Caco-2 (cell line): ENCODE measurements around the gene NKRF. TPM values are rescaled to one million over a fixed set of nuclear protein-coding genes. Genes with fewer than 3 reads are reported as not detected.

ENCODE experiments used
- BruUV-seq: library from RNA; stranded (reverse); fragments of 400-500 nt; replicated peaks from 2 replicates; lab custom pipeline; 2021; lab: Mats Ljungman, UMichigan
- CTCF ChIA-PET: fragments of 300-600 bp; sonication (Branson Sonifier 250); formaldehyde crosslinking; loops from one replicate; lab custom pipeline; 2022; ENCODE audit warnings: antibody characterized with exemption; lab: Charles Lee
- POLR2A ChIA-PET: fragments of 300-600 bp; sonication (Branson Sonifier 250); formaldehyde crosslinking; loops from one replicate; lab custom pipeline; 2022; ENCODE audit warnings: antibody characterized with exemption; lab: Charles Lee
- DNase-seq, 2 experiments: peaks; one replicate each; pipeline versions ENCODE4 v3.0.0 to v3.0.0-alpha.2; 2020 to 2022
- H3K27me3 ChIP-seq: replicated peaks from 2 replicates; pipeline ENCODE4 v1.6.0; 2011; ENCODE audit warnings: low read length; ENCODE audit not compliant: control insufficient read depth, insufficient read depth
- H3K36me3 ChIP-seq: 2 replicates; pipeline ENCODE4 v1.5.1; 2011; ENCODE audit warnings: low read length; ENCODE audit not compliant: control insufficient read depth, insufficient read depth
- H3K4me1 ChIP-seq: fragments of 250-450 bp; sonication (Bioruptor Pico); 2 replicates; pipeline ENCODE4 v1.5.1; 2020; ENCODE audit warnings: mild to moderate bottlenecking
- H3K4me3 ChIP-seq: 2 replicates; pipeline ENCODE4 v1.5.1; 2011; ENCODE audit warnings: low read depth, mild to moderate bottlenecking, control low read depth, low read length
- H3K9me3 ChIP-seq: fragments of 250-450 bp; sonication (Bioruptor Pico); 2 replicates; pipeline ENCODE4 v1.5.1; 2020; ENCODE audit warnings: mild to moderate bottlenecking, moderate library complexity
- H3K27ac Mint-ChIP-seq: one replicate; pipeline ENCODE4 v1.8.0; 2022; ENCODE audit warnings: mixed read lengths; ENCODE audit not compliant: unreplicated experiment
- H3K27me3 Mint-ChIP-seq: one replicate; pipeline ENCODE4 v1.8.0; 2022; ENCODE audit warnings: mixed read lengths; ENCODE audit not compliant: insufficient read depth, unreplicated experiment
- H3K36me3 Mint-ChIP-seq: one replicate; pipeline ENCODE4 v1.8.0; 2022; ENCODE audit warnings: mild to moderate bottlenecking, mixed read lengths; ENCODE audit not compliant: insufficient read depth, unreplicated experiment
- H3K4me1 Mint-ChIP-seq: one replicate; pipeline ENCODE4 v1.8.0; 2022; ENCODE audit warnings: low read depth, mixed read lengths; ENCODE audit not compliant: unreplicated experiment
- H3K4me3 Mint-ChIP-seq: one replicate; pipeline ENCODE4 v1.8.0; 2022; ENCODE audit warnings: mild to moderate bottlenecking, moderate library complexity, mixed read lengths; ENCODE audit not compliant: unreplicated experiment
- H3K9me3 Mint-ChIP-seq: one replicate; pipeline ENCODE4 v1.8.0; 2022; ENCODE audit warnings: mixed read lengths; ENCODE audit not compliant: unreplicated experiment
- intact Hi-C: fragments of 100-400 bp; cut with micrococcal nuclease; formaldehyde crosslinking; loops from one replicate; pipeline ENCODE4 v1.10.0; 2022; ENCODE audit not compliant: unreplicated experiment
- total RNA-seq: library from RNA; stranded (reverse); gene quantifications from 2 replicates; pipeline ENCODE4 v1.2.3, GENCODE V29; 2022
- TF ChIP-seq, protein P1 (sequence below), 2 experiments: fragments of 200-600 bp in 1 of 2; IDR thresholded peaks; 1 replicate in 1 of 2; 2 replicates in 1 of 2; pipeline versions ENCODE4 v1.5.1 to v1.8.0; 2011 to 2022; ENCODE audit warnings: antibody characterized with exemption in 1 of 2, control low read depth in 1 of 2, inconsistent platforms in 1 of 2, low read depth in 1 of 2, low read length in 1 of 2, mild to moderate bottlenecking in 1 of 2, moderate library complexity in 1 of 2; ENCODE audit not compliant: insufficient read depth in 1 of 2, severe bottlenecking in 1 of 2, unreplicated experiment in 1 of 2

NKRF gene
- total RNA-seq, 1 experiment from 2014 or later = 14.4 TPM

DNA sequence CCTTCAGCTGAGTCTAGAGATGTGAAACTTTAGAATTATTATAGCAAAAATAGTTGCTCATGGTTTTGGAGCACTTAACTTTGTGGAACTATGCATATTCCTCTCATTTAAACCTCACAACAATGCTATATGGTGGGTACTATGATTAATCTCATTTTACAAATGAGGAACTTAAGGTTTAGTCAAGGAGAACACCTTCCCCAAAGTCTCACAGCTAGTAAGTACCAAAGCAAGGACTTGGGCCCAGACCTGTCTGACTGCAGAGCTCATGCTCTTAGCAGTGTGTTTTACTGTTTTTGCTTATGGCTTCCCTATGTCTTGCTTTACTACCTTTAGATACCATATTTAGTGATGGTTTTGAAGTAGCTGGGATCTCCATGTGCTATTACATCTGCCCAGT lies 26.8 kb downstream of the NKRF start:
- POLR2A ChIA-PET = no interaction called here
- H3K4me1 Mint-ChIP-seq = no peaks in the 10 kb centered on the region

GRCh38 chrX:119574394-119575266 lies 31.6 kb downstream of the NKRF start, which contains the start of gene UBE2A:
Gene UBE2A (plus strand): TSS chrX:119574563. CDS start chrX:119574712, 149 bp downstream.
- Mint-ChIP-seq H3K36me3 (peaks cover 13% of the 10 kb centered on the region), H3K9me3 (no peaks in the 10 kb centered on the region)
- CTCF ChIA-PET = interaction anchor here (0.5 to 1.3 kb wide), 4 partner anchors 9 to 154 kb away, joined by 3 to 7 read pairs (median 4); no protein-coding TSS in a partner anchor

More for the DNA sequence above, 26.8 kb downstream of the NKRF start:
- Histone ChIP-seq H3K9me3 (no peaks in the 10 kb centered on the region), H3K27me3 (no peaks in the 10 kb centered on the region), H3K4me1 (0 out of 2 replicates have a peak, but pooled peaks cover 3% of the 10 kb centered on the region), H3K36me3 (no peaks in the 10 kb centered on the region), H3K4me3 (no peak overlapping the region)
- intact Hi-C loops = no loop called here
- Mint-ChIP-seq H3K36me3 (peaks cover 6% of the 10 kb centered on the region), H3K27me3 (no peaks in the 10 kb centered on the region), H3K4me3 (no peak overlapping the region), H3K27ac (no peak overlapping the region), H3K9me3 (no peaks in the 10 kb centered on the region)
- no peak for DNase-seq
- CTCF ChIA-PET = no interaction called here
- no TSS peak for BruUV-seq
- TF ChIP-seq, protein P1, sequence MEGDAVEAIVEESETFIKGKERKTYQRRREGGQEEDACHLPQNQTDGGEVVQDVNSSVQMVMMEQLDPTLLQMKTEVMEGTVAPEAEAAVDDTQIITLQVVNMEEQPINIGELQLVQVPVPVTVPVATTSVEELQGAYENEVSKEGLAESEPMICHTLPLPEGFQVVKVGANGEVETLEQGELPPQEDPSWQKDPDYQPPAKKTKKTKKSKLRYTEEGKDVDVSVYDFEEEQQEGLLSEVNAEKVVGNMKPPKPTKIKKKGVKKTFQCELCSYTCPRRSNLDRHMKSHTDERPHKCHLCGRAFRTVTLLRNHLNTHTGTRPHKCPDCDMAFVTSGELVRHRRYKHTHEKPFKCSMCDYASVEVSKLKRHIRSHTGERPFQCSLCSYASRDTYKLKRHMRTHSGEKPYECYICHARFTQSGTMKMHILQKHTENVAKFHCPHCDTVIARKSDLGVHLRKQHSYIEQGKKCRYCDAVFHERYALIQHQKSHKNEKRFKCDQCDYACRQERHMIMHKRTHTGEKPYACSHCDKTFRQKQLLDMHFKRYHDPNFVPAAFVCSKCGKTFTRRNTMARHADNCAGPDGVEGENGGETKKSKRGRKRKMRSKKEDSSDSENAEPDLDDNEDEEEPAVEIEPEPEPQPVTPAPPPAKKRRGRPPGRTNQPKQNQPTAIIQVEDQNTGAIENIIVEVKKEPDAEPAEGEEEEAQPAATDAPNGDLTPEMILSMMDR (IDR thresholded peaks at IDR 0.05; ENCODE audit: insufficient read depth in 1 of 2, low read depth in 1 of 2, low read length in 1 of 2, severe bottlenecking in 1 of 2, unreplicated experiment in 1 of 2) = no peak

More at GRCh38 chrX:119574394-119575266, 31.6 kb downstream of the NKRF start, which contains the start of gene UBE2A:
- Mint-ChIP-seq H3K4me1 (peaks cover 11% of the 10 kb centered on the region), H3K27me3 (no peaks in the 10 kb centered on the region), H3K27ac (peak within 1 kb of the TSS; percentile 97), H3K4me3 (peak within 1 kb of the TSS; percentile 98)
- POLR2A ChIA-PET = interaction anchor here (0.5 to 1.4 kb wide), 5 partner anchors 9 to 244 kb away, joined by 3 to 7 read pairs (median 4); partner anchors contain the start of gene STEEP1
- peak; percentile 91 for DNase-seq
- H3K27me3 ChIP-seq = no peaks in the 10 kb centered on the region
- H3K36me3 ChIP-seq = no peaks in the 10 kb centered on the region
- H3K4me3 ChIP-seq = peak within 1 kb of the TSS; percentile 79
- 0 out of 2 replicates have a peak, but pooled peaks cover 3% of the 10 kb centered on the region for H3K4me1 ChIP-seq
- BruUV-seq = no TSS peak
- no peaks in the 10 kb centered on the region for H3K9me3 ChIP-seq
- intact Hi-C loops = loop anchor here (1.0 to 2.0 kb wide), 2 partner anchors 9 to 58 kb away; partner anchors contain the start of gene STEEP1
- TF ChIP-seq, protein P1 (IDR thresholded peaks at IDR 0.05; ENCODE audit: insufficient read depth in 1 of 2, low read depth in 1 of 2, low read length in 1 of 2, severe bottlenecking in 1 of 2, unreplicated experiment in 1 of 2) = peak in 1 of 2 experiments; percentile 27
